ENCODE data around the gene TIMP1.

DNA sequence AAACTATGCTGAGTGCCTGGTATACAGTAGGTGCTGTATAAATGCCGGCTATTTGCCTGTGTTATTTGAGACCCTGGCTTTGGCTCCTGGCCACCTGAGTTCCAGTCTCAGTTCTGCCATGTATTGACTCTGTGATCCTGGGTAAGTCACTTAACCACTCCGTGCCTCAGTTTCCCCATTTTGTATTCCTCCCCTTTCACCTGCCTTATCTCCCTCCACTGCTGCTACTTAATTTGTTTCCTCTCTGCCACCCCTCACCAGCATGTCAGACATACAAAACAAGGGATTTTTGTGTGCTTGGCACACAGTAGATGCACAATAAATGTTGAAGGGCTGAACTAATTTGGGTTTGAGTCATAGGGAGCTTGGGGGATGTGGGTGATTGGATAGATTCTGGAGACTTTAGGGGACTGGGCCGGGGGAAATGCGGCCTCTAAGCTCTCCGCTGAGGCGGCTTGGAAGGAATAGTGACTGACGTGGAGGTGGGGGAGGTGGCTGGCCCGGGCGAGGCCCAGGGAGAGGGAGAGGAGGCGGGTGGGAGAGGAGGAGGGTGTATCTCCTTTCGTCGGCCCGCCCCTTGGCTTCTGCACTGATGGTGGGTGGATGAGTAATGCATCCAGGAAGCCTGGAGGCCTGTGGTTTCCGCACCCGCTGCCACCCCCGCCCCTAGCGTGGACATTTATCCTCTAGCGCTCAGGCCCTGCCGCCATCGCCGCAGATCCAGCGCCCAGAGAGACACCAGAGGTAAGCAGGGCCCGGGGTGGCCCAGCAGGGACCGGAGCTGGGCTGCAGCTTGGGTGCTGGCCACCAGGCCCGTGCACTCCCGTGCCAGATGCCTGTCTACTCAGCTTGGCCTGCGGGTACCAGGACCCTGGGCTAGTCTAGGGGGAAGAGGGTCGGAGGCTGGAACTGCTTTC is at the start of gene TIMP1:
- TF ChIP-seq POLR2AphosphoS5 (IDR thresholded peaks at IDR 0.05; ENCODE audit: borderline replicate concordance, low read depth, low read length) (no peak), EZH2 (IDR thresholded peaks at IDR 0.05) (no peak)
